ENCODE results near the gene TMEM255B.

Gene TMEM255B

DNA sequence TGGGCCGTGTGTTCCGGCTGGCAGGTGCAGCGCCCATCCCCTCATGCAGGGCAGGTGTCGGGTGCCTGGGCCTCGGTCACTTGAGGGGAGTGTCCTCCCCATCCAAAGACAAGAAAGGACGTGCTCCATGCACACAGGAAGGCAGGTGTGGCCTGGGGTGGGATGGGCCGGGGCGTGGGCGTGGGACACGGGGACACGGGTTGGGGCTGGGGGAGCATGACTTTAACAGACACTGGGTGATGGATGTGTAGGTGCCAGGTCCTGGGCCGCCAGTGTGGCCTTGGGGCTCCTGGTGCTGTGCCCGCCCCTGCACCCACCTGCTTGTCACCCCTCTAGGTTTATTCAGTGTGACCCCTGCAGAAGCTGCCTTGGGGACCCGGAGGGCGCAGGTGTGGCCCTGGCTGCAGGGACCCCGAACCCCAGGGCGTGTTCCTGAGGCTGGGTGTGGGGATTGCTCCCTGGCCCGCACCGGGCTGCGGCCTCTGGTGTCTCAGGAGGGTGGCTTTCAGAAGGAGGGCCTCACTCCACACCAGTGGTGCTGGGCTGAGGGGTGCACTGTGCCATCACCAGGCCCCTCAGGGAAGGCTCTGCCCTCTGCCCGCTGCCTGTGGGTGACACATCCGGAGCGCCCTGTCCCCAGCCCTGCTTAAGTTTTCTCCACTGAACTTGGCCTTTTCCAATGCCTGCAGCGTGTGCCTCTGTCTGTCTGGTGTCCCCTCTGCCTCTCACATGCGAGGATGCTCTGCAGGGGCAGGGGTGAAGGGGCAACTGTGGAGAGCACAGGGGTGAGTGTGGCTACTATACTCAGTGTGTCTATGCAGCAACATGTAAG is 5.2 kb downstream of the TMEM255B start:
- no peak for TF ChIP-seq EZH2phosphoT487 (IDR thresholded peaks at IDR 0.05; ENCODE audit: low read length)
- TF ChIP-seq, protein P1, sequence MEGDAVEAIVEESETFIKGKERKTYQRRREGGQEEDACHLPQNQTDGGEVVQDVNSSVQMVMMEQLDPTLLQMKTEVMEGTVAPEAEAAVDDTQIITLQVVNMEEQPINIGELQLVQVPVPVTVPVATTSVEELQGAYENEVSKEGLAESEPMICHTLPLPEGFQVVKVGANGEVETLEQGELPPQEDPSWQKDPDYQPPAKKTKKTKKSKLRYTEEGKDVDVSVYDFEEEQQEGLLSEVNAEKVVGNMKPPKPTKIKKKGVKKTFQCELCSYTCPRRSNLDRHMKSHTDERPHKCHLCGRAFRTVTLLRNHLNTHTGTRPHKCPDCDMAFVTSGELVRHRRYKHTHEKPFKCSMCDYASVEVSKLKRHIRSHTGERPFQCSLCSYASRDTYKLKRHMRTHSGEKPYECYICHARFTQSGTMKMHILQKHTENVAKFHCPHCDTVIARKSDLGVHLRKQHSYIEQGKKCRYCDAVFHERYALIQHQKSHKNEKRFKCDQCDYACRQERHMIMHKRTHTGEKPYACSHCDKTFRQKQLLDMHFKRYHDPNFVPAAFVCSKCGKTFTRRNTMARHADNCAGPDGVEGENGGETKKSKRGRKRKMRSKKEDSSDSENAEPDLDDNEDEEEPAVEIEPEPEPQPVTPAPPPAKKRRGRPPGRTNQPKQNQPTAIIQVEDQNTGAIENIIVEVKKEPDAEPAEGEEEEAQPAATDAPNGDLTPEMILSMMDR (IDR thresholded peaks at IDR 0.05; ENCODE audit: low read length) = no peak
- TF ChIP-seq EZH2 (optimal IDR thresholded peaks at IDR 0.05; ENCODE audit: low read depth, low read length) = no peak
- Histone ChIP-seq H4K20me1 (ENCODE audit: insufficient read depth, low read length) (no peaks in the 10 kb centered on the region), H3K36me3 (replicated peaks; ENCODE audit: insufficient read depth, low read length) (no peaks in the 10 kb centered on the region), H3K9me2 (replicated peaks; ENCODE audit: insufficient read depth, low read length) (no peaks in the 10 kb centered on the region), H3K27ac (ENCODE audit: low read length) (no peak overlapping the region), H3K4me3 (ENCODE audit: low read length) (no peak overlapping the region), H3K79me2 (ENCODE audit: low read length) (no peaks in the 10 kb centered on the region), H3K27me3 (replicated peaks; ENCODE audit: insufficient read depth, low read length) (no peaks in the 10 kb centered on the region), H3K9me3 (replicated peaks; ENCODE audit: insufficient read depth, low read length) (no peaks in the 10 kb centered on the region), H3K4me1 (ENCODE audit: low read length) (no peaks in the 10 kb centered on the region), H3F3A (ENCODE audit: insufficient read depth, low read length) (no peaks in the 10 kb centered on the region), H3K4me2 (ENCODE audit: low read depth, low read length) (no peak overlapping the region), H2AFZ (ENCODE audit: low read length) (no peak overlapping the region), H3K9ac (ENCODE audit: low read length) (no peak overlapping the region)
- no peak for DNase-seq

DNA sequence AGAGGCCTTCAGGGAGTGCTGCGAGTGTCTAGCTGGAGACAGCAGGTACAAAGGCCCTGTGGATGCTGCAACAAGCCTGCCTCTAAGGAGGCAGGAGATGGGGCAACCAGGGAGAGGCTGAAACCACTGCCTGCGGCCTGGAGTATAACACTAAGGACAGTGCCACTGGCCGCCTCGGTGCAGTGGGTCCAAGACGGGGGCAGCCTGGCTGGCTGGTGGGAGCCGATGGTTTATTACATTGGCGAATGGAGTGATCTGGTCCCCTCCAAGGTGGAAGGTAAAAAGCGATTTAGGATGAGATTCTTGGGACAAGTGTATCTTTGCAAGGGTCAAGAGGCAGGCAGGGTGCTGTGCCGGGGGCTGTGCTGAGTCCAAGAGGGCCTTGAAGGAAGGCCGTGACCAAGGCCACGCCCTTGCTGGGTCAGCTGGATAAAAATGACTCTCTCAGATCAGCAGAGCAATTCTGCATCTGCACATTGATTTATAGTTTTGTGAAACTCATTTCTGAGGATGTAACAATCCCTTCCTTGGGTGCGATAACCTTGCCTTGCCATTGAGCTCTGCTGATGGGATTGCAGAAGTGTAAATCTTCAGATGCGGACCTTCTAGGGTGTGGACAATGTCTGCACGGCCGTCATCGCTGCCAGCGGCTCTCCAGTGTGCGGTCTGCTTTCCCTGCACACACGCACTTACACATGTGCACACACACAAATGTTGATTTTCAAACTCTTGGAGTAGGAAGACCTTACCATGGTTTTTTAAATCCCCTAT is 6.0 kb downstream of the TMEM255B start:
- no peaks in the 10 kb centered on the region for H3K4me1 ChIP-seq (ENCODE audit: low read length)
- no peaks in the 10 kb centered on the region for H3F3A ChIP-seq (ENCODE audit: insufficient read depth, low read length)
- H3K36me3 ChIP-seq (replicated peaks; ENCODE audit: insufficient read depth, low read length) = no peaks in the 10 kb centered on the region
- H4K20me1 ChIP-seq (ENCODE audit: insufficient read depth, low read length) = no peaks in the 10 kb centered on the region
- H3K9ac ChIP-seq (ENCODE audit: low read length) = no peak overlapping the region
- H3K27ac ChIP-seq (ENCODE audit: low read length) = no peak overlapping the region
- H3K4me2 ChIP-seq (ENCODE audit: low read depth, low read length) = no peak overlapping the region
- no peaks in the 10 kb centered on the region for H3K27me3 ChIP-seq (replicated peaks; ENCODE audit: insufficient read depth, low read length)
- no peaks in the 10 kb centered on the region for H3K79me2 ChIP-seq (ENCODE audit: low read length)
- H3K4me3 ChIP-seq (ENCODE audit: low read length) = no peak overlapping the region
- DNase-seq = no peak
- TF ChIP-seq EZH2 (optimal IDR thresholded peaks at IDR 0.05; ENCODE audit: low read depth, low read length) (no peak), EZH2phosphoT487 (IDR thresholded peaks at IDR 0.05; ENCODE audit: low read length) (no peak)
- TF ChIP-seq, protein P1 (IDR thresholded peaks at IDR 0.05; ENCODE audit: low read length) = no peak
- no peak overlapping the region for H2AFZ ChIP-seq (ENCODE audit: low read length)
- no peaks in the 10 kb centered on the region for H3K9me2 ChIP-seq (replicated peaks; ENCODE audit: insufficient read depth, low read length)
- no peaks in the 10 kb centered on the region for H3K9me3 ChIP-seq (replicated peaks; ENCODE audit: insufficient read depth, low read length)

DNA sequence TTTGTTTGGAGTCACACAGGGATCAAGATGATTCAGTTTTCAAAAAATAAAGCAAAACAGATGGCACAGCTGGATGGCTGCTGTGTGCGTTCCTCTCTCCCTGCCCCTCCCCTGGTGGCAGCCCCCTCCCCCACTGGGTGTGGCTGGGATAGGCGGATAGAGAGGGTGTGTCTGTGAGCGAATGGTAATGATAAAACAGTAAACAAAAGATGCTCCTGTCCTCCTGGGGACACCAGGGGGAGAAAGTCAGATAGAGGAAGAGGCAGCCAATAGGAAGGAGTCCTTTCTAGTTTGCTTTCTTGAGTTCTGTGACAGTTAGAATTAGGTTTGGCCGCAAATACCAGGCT is 6.5 kb downstream of the TMEM255B start:
- no peak for DNase-seq
- H3K79me2 ChIP-seq (ENCODE audit: low read length) = no peaks in the 10 kb centered on the region
- H3K27ac ChIP-seq (ENCODE audit: low read length) = no peak overlapping the region
- H3K27me3 ChIP-seq (replicated peaks; ENCODE audit: insufficient read depth, low read length) = no peaks in the 10 kb centered on the region
- H3K4me1 ChIP-seq (ENCODE audit: low read length) = no peaks in the 10 kb centered on the region
- no peak overlapping the region for H3K4me3 ChIP-seq (ENCODE audit: low read length)
- H3F3A ChIP-seq (ENCODE audit: insufficient read depth, low read length) = no peaks in the 10 kb centered on the region
- TF ChIP-seq EZH2phosphoT487 (IDR thresholded peaks at IDR 0.05; ENCODE audit: low read length) = no peak
- TF ChIP-seq, protein P1 (IDR thresholded peaks at IDR 0.05; ENCODE audit: low read length) = no peak
- no peak for TF ChIP-seq EZH2 (optimal IDR thresholded peaks at IDR 0.05; ENCODE audit: low read depth, low read length)
- H3K9me2 ChIP-seq (replicated peaks; ENCODE audit: insufficient read depth, low read length) = no peaks in the 10 kb centered on the region
- no peak overlapping the region for H3K9ac ChIP-seq (ENCODE audit: low read length)
- H3K4me2 ChIP-seq (ENCODE audit: low read depth, low read length) = no peak overlapping the region
- H2AFZ ChIP-seq (ENCODE audit: low read length) = no peak overlapping the region
- no peaks in the 10 kb centered on the region for H3K36me3 ChIP-seq (replicated peaks; ENCODE audit: insufficient read depth, low read length)
- no peaks in the 10 kb centered on the region for H4K20me1 ChIP-seq (ENCODE audit: insufficient read depth, low read length)
- no peaks in the 10 kb centered on the region for H3K9me3 ChIP-seq (replicated peaks; ENCODE audit: insufficient read depth, low read length)
